Measurements from ENCODE around the gene AARS2.

DNA sequence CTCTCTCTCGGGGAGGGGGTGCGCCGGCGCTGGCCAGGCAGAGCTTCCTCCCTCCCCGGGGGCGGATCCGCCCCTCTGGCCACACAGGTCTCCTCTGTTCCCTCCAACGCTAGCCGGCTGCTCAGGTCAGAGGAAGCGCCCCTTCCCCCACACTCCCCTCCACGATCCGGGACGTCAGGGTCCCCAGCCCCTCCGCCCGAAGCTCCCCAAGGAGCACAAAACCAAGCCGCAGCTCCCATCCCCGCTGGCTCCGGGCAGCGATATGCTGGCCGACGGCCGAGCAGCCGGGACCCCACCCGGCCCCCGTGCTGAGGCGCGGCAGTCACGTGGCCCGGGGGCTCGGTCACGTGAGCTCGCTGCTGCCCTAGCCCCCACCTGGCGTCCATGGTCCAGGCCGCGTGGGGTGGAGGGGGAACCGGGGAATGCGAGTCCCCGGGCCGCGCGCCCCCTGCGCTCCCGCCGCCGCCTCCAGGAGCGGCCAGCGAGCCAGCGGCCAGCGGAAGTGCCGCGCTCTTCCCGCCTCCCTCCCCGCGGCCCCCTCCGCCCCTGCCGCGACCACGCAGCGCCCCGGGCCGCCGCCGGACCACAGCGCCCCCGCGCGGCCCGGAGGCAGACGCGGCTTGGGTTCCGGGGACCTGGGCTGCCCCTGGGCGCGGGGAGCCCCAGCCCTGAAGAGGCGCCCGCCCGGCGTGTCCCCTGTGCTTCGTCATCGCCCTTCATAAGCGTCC, 56.0 kb downstream of the AARS2 start, which contains the start of gene SLC35B2:
- peak; percentile 68 for TF ChIP-seq POLR2A (IDR thresholded peaks at IDR 0.05; ENCODE audit: extremely low read depth, insufficient read length)
- TF ChIP-seq, protein P1, sequence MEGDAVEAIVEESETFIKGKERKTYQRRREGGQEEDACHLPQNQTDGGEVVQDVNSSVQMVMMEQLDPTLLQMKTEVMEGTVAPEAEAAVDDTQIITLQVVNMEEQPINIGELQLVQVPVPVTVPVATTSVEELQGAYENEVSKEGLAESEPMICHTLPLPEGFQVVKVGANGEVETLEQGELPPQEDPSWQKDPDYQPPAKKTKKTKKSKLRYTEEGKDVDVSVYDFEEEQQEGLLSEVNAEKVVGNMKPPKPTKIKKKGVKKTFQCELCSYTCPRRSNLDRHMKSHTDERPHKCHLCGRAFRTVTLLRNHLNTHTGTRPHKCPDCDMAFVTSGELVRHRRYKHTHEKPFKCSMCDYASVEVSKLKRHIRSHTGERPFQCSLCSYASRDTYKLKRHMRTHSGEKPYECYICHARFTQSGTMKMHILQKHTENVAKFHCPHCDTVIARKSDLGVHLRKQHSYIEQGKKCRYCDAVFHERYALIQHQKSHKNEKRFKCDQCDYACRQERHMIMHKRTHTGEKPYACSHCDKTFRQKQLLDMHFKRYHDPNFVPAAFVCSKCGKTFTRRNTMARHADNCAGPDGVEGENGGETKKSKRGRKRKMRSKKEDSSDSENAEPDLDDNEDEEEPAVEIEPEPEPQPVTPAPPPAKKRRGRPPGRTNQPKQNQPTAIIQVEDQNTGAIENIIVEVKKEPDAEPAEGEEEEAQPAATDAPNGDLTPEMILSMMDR (IDR thresholded peaks at IDR 0.05; ENCODE audit: low read depth, low read length) = peak; percentile 29
- TF ChIP-seq, protein P2, sequence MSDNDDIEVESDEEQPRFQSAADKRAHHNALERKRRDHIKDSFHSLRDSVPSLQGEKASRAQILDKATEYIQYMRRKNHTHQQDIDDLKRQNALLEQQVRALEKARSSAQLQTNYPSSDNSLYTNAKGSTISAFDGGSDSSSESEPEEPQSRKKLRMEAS (IDR thresholded peaks at IDR 0.05; ENCODE audit: low read depth, low read length) = peak; percentile 96
- TF ChIP-seq MYC (IDR thresholded peaks at IDR 0.05; ENCODE audit: low read depth, low read length) = peak; percentile 80
